ENCODE results near the gene DNAJC1.

Gene DNAJC1

DNA sequence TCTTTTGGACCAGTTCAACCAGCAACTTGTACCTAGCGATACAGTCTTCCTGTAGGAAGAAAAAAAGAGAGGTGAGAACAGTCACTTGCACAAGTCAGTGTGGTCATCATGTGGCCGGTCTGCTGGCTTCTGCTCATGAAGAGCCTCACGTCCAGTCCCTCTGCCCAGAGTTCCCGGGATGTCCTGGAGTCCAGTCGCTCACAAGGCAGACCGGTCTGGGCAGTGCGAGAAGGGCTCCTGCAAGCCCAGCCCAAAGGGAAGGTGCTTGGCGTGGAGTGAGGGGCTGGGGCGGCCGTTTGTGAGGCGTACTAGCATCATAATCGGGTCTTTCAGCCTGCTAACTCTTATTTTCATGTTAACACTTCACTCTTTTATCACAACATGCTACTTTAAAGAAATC is 246.8 kb downstream of the DNAJC1 start:
- no peak for DNase-seq

DNA sequence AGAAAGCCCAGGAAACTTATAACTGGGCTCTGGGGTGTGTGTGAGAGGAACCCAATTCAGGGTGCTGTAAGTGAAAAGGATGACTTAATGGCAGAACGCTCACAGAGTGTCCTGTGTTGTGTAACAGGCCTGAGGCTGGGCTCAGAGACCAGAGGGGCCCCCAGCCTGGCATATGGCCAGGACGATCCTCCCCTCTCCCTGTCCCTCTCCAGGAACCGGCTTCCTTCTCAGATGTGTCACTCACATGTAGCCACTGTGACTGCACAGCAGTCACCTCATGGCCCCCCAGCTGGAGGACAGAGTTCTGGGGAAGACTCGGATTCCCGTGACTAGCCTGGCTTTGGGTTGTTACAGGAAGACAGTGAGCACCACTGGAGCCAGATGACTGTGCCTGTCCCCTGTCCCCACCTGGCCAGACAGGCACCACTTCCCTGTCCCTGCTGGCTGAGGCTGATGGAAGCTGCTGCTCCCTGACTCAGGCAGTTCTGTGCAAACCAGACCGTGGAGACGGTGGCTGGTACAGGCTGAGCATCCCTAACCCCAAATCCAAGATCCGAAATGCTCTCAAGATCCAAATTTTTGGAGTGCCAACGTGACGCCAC is 249.0 kb downstream of the DNAJC1 start:
- no peak for DNase-seq

DNA sequence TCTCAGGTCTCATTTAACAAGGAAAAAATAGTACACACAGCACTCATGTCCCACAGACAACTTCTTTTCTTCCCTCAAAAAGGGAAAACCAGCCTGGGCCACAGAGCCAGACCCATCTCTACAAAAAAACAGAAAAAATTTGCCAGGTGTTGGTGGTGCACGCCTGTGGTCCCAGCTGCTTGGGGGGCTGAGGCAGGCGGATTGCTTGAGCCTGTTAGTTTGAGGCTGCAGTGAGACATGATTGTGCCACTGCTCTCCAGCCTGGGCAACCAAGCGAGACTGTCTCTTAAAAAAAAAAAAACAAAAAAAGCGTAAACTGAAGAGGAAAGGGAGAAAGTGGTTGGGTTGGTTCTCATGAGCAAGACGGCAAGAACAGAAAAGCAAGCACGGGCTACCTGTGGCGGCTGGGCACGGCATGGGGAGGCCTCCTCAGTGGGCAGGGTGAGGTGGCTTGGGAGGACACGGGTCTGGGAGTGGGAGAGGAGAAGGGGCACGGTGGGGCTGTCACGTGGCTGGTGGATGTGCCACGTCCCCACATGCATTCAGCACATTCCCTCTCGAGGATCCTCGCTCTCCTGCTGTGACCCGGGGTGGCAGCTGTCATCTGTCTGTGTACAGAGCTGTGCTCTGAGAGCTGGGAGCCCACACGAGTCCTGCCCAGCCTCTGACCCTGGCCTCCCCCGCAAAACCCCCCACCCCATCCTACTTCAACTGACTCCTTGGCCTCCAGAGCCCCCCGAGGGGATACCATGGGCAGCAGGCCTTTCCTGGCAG is 249.8 kb downstream of the DNAJC1 start:
- no peak for DNase-seq

DNA sequence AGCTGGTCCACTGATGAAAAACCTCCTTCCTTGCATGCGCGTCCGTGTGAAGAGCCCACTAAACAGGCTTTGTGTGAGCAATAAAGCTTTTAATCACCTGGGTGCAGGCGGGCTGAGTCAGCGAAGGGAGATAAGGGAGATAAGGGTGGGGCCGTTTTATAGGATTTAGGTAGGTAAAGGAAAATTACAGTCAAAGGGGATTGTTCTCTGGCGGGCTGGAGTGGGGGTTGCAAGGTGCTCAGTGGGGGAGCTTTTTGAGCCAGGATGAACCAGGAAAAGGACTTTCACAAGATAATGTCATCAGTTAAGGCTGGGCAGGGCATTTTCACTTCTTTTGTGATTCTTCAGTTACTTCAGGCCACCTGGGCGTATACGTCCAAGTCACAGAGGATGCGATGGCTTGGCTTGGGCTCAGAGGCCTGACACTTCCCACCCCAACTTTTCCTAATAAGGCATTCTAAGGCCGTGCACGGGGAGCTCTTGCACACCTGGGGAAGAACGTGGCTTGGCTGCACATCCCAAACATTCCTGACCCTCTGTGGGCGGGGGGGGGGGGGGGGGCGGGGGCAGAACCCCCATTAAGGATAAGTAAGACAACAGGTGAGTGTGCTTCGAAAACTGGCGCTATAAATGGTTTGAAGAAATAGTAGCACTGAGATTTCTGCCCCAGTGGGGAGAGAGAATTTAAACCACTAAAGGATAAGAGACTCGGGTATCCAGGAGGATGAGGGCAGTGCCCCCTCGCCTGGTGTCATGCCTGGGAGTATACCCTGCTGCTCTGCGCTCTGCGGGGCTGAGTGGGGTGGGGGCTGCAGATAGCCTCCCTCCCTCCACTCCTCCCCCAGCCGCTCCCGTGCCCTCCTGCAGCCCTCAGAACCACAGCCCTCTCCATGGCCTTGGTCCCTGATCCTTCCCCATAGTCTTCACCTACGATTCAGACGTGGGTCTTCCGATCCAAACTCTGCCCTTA is 251.9 kb downstream of the DNAJC1 start:
- DNase-seq: no peak

DNA sequence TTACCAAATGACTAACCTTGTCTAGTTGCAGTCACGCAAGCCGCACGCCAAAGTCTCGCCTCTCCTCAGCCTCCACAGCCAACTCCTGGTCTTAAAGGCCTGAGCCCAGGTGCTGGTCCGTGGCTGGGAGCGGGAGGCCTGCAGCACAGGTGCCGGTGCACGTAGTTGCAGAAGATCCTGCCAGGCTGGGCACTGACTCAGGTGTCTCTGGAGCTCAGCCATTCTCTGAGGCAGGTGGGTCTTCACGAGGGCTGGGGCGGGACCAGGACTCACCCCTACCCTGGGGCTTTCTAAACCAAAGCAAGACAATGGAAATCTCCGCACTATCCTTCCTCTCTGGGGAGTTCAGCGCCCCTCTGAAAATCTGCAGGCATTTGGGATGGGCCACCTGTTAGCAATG is 253.1 kb downstream of the DNAJC1 start:
- DNase-seq: no peak

DNA sequence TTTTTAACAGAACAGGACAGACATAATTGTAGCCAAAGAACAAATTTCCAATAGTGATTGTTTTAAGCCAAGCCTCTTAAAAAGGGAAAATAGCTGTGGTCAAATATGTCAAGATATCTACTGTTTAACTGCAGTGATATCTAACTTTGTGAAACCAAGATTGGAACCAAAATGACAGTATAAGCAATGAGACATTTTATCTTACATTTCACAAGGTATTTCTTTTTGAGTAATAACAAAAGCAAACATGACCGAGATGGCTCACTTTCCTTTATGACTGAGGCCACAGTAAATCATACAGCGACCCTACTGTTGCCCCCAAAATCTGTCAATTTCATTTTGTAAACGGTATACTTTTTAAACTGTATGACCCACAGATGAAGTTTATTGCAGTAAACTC is 253.7 kb downstream of the DNAJC1 start:
- DNase-seq: no peak

DNA sequence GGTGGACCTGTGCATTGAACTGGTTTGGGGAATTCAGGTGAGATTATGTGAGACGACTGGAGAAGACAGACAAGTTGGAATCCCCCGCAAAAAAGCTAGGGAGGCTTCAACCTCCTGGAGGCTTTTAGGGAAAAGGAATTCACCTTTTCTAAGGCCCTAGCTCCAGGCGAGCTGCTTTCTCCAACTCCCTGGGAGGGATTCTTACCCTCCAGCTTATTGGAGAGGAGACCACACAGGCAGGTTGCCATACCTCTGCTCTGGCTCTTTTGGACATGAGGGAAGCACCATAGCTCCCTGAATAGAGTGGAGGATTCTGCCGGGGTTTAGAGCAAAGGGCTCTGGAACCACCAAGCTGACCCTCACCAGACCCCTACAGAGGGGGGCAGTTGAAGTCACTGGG is 255.7 kb downstream of the DNAJC1 start:
- DNase-seq: no peak

DNA sequence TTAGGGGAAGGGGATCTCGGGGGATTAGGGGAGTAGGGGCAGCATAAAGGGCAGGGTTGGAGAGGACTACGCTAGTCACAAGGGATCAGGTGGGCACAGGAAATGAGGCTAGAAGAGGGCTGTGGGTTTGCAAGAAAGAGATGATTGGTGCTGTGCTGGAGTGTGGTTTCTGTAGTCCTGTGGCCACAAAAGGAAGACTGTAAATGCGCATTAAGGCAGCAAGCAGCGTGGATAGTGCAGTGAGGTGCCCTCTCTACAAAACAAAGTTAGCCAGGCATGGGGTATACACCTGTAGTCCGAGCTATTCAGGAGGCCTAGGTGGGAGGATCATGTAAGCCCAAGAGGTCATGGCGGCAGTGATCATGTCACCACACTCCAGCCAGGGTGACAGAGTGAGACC is 257.4 kb downstream of the DNAJC1 start:
- no peak for DNase-seq

DNA sequence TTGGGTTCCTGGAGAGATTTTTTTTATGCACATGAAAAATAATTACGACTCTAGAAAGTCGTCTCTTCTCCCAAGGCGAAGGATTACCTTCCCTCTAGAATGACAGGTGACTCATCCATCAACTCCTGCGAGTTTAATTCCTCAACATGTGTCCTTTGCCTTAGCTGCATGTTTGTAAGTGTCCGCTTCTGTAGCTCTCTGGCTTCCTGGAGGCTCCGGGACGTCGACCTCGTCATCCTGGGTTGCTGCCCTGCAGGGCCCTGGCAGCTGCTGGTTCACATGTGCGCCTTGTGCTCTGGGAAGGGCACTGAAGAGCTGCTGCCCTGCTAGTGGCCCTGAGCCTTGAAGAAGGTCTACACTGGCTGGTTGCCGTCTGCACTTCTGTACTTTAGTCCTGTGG is 259.3 kb downstream of the DNAJC1 start:
- no peak for DNase-seq

DNA sequence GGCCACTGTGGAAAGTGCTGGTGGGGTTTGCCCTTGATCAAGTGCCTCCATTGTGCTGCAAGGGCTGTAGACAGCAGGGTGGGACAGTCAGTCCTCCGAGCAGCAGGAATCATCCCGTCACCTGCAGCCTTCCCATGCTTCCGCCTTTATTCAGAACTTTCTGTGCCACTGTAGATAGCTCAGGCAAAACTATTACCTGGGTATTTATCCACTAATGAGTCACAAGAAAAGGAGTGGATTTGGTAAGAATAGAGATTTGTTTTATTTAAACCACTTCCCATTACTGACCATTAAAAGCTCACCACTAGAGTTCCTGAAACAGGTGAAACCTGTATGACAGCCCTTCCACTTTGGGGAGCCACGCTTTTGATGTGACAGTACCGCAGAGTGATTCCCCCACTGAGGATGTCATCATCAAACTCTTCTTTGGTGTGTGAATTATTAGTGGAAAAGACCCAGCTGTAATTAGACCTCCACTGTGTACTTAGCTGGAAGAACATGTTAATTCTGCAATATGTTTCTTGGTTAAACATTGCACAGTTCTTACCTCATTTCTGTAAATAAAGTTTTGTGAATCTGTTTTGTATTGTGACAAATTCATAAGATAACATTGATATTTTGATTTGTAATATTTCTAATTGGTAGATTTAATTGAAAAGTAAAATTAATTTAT is 260.7 kb downstream of the DNAJC1 start:
- no peak for DNase-seq

DNA sequence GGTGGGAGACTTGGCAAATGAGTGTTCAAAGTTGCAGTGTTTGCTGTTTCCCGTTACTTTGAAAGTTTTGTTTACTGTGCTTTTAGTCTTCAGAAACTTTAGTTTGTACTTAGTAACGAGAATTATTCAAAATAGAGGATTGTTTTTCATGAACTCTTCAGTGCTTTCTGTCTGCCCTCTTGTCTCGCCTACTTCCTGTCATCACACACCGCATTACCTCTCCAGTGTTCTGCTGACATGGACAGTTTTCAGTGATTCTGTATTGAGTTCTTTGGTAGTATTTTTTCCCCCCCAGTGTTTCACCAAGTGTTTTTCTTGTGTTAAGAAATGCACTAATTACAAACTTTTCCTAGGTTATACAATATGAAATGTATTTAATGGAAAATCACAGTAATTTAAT is 262.5 kb downstream of the DNAJC1 start:
- DNase-seq: no peak

DNA sequence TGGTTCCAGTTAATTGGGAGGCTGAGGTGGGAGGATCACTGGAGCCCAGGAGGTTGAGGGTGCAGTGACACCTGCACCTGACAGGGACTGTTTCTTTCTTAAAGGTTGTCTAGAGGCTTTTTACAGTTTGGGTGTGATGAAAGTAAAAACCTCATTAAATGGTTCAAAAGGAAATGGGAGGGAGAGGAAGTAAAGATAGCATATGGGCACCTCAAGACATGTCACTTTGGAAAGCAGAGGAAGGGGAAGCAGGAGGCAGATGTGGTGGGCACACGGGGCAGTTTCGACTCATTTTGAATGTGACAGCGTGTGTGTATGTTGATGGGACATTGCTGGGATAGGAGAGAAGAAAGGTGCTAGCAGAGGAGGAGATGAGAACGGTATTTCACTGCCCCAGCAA is 266.4 kb downstream of the DNAJC1 start:
- no peak for DNase-seq

DNA sequence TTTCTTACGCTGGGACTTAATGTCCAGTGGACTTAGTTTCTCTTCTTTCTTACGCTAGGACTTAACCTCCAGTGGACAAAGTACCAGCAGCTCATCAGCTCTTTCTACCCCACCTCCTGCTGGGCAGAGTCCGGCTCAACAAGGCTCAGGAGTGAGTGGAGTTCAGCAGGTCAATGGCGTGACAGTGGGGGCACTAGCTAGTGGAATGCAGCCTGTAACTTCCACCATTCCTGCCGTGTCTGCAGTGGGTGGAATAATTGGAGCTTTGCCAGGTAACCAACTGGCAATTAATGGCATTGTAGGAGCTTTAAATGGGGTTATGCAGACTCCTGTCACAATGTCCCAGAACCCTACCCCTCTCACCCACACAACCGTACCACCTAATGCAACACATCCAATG is 269.8 kb downstream of the DNAJC1 start:
- DNase-seq: no peak

DNA sequence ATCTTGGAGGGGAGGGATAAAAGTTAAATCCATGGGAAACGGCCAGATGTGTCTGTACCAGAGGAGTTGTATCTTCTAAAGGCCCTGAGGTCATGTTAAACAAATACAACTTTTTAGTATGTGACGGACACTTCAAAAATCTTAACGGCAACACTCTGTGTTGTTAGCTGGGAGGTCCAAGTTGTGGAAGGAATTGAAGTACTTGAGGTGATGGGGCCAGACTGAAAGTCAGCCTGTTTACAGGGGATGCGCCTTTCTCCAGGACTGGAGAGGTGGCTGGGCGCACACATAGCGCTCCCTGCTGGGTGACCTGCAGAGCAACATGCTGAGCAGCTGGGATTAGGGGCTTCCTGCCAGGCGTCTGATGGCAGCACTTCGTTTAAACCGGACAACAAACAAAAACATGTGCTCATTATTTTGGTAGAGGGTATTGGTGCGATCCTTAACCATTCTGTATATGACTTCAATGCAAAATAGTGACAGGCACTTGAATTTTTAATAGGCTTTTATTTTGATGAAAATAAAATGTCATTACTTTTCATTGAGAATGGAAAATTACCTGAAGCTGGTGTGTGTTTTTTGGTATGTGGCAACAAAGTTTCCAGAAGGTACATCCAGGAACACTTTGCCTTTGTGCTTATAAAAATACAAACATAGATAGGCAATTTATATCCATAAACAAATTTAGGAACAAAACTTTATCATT is 271.3 kb downstream of the DNAJC1 start:
- no peak for DNase-seq

DNA sequence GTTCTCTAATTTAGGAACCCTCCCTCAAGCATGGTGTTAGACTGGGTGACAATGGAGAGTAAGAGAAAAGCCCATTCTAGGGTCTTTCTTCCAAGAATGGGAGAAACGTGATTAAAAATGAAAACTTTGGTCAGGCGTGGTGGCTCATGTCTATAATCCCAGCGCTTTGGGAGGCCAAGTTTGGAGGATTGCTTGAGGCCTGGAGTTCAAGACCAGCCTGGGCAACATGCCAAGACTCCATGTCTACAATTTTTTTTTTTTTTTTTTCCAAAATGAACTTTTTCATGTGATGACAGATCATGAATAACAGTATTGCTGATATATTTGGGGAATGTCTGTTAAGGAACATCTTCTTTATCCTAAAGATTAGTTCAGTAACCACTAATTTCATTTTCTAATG is 274.9 kb downstream of the DNAJC1 start:
- DNase-seq: no peak

DNA sequence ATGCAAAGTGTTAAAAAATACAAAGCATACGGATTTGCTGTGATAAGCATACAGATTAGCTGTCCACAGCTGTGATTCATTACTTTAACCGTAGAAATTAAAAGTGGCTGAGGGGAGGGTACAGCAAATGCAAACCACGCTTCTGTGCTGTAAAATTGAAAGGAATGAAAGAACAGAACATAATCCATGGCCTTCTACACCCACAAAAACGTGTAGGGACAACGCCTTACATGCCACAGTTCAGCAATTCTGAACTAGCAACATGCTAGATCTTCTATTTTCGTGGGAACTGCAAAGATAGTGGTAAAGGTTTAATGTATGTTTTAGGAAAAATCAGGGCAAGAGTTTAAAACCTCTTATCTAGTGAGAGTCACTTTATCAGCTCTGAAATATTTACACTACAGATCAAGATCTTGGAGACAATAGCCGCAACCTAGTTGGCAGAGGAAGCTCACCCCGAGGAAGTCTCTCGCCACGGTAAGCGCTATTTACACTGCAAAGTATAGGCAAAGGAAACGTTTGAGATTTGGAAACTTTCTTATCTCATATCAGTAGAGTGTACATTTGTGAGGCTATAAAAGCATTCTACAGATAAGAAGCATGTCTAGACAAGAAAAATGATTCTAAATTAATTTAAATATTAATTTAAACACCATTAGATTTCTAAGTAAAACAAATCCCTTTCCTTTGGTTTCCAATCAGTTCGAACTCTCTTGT is 275.9 kb downstream of the DNAJC1 start:
- DNase-seq: no peak

DNA sequence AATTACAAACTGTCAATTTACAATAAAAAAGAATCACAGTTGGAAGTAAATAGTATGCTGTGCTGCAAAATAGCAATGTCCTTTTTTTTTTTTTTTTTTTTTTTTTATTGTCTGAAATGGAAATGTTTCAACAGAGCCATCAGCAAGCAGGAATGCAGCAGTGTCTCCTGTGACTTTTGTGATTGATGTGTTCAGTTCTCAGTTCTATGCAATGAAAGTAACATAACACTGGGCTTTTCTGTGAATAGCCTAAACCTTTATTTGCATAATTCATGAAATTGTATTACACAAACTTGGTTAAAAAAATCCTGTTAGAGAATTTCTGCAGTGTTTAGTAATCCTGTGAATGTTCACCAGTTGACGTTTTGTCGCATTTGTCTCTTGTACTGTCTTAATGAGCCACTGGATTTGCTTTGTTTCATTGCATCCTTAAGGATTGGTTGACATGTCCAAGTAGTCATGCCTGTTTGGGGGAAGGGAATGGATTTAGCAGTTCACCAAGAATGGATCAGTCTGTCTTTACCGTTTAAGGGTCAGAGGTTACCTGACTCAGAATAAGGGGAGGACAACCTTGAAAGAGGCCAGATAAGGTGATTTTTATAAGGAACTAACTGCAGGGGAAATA is 276.8 kb downstream of the DNAJC1 start:
- no peak for DNase-seq

DNA sequence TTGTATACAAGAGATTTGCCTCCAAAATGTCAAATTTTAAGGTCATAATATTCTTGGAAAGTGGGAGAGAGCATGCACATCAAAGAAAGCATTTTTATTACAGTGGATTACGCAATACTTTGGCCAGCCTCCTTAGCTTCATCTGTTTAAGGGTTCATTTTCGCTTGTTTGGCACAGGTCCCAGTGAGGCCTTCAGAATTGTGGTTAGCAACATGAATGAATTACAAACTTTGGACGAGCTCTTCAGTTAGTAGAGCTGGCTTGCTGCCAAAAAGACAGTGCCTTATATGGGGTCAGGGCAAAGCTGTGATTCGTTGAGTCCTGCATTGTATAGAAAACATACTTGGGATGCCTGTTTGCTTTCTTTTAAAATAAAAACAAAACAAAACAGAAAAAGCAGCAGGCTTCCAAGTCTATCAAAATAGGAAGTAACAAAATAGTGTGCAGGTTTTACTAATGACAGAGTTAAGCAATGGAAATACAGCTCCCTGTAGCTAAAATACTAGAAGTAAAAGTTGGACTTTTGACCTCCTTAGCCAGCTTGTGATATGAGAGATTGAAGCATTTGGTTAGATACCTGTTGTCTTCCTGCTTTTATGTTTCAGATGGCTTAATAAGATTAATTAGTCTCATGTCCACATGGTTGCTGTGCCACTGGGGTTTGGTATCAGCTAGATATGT is 278.7 kb downstream of the DNAJC1 start:
- peak; percentile 86 for DNase-seq

DNA sequence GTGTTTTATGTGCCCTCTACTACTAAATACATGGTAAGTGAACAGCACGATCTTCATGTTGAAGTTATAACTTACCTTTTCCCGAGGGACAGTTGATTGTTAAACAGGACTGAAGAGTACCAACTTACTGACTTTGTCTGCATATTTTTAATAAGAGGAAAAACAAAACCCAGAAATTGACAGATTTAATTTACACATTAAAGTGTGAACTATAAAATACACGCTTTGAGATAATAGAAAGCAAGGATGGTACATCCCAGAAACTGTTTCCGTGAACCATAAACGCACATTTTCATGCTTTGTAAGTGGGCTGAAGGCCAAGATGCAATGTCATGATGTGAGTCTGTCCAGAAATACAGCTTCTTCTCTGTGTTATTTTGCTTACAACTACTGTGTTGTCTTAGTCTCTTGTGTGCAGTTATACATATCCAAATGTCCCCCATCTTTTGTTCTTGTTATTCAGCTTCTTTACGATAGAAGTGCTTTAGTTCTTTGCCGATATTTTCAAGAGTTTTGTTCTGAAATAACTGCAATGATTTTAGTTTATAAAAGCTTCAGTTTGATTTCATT is 279.4 kb downstream of the DNAJC1 start:
- no peak for DNase-seq

DNA sequence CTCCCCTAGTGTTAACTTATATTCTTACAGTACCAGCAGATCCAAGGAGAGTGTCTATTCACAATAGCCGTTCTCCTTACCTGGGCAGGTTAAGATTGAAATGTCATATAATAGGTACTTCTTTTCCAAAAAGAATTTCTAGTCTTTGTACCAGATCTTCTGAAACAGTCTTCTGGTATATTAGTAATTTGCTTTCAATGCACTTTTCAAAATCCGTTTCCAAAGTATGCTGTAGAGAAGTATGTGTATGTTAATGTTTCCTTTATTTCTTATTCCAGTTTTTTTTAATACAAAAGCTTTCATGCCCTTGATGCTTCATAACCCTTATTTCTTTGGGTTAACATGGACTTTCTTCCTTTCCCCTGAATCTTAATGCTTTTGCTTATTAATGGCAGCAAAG is 281.3 kb downstream of the DNAJC1 start:
- no peak for DNase-seq

Measured in T1000 (cell line).